ENCODE results near the gene CRISPLD2.
"Not testable (repeated sequence)": the region's sequence is repeated elsewhere in the genome, so short reads cannot be mapped to it uniquely, and the experiment has no call there.

CRISPLD2 gene

GRCh38 chr16:84864326-84864955 lies 44.7 kb downstream of the CRISPLD2 start:
- DNase-seq = no peak

- no peak for DNase-seq
Measured at GRCh38 chr16:84867696-84868095, 47.9 kb downstream of the CRISPLD2 start.

- DNase-seq = no peak
Measured at GRCh38 chr16:84868328-84868727, 48.5 kb downstream of the CRISPLD2 start.

- DNase-seq = no peak
Measured at GRCh38 chr16:84868829-84869472, 49.2 kb downstream of the CRISPLD2 start.

- DNase-seq = no peak
Measured at GRCh38 chr16:84869473-84869845, 49.7 kb downstream of the CRISPLD2 start.

- not testable (repeated sequence) for DNase-seq
Measured at GRCh38 chr16:84872971-84873370, 53.2 kb downstream of the CRISPLD2 start.

- DNase-seq = no peak
Measured at GRCh38 chr16:84874004-84874435, 54.2 kb downstream of the CRISPLD2 start.

GRCh38 chr16:84874553-84874952 lies 54.8 kb downstream of the CRISPLD2 start:
- no peak for DNase-seq

GRCh38 chr16:84874983-84875382 lies 55.2 kb downstream of the CRISPLD2 start:
- DNase-seq = no peak

- no peak for DNase-seq
Measured at GRCh38 chr16:84875846-84876245, 56.1 kb downstream of the CRISPLD2 start.

GRCh38 chr16:84876873-84877606 lies 57.3 kb downstream of the CRISPLD2 start:
- no peak for DNase-seq

- DNase-seq = no peak
Measured at GRCh38 chr16:84878770-84879169, 59.0 kb downstream of the CRISPLD2 start.

GRCh38 chr16:84879569-84880487 lies 60.0 kb downstream of the CRISPLD2 start:
- no peak for DNase-seq

- DNase-seq = no peak
Measured at GRCh38 chr16:84881702-84882521, 62.1 kb downstream of the CRISPLD2 start.

- DNase-seq = no peak
Measured at GRCh38 chr16:84883301-84883700, 63.5 kb downstream of the CRISPLD2 start.

GRCh38 chr16:84884246-84884595 lies 64.4 kb downstream of the CRISPLD2 start:
- no peak for DNase-seq

GRCh38 chr16:84884596-84885341 lies 65.0 kb downstream of the CRISPLD2 start:
- DNase-seq = no peak

- DNase-seq = no peak
Measured at GRCh38 chr16:84885342-84885910, 65.6 kb downstream of the CRISPLD2 start.

GRCh38 chr16:84886497-84887090 lies 66.8 kb downstream of the CRISPLD2 start:
- no peak for DNase-seq

GRCh38 chr16:84887207-84887606 lies 67.4 kb downstream of the CRISPLD2 start:
- DNase-seq = no peak

- no peak for DNase-seq
Measured at GRCh38 chr16:84888450-84888849, 68.7 kb downstream of the CRISPLD2 start.
